ENCODE measurements around the gene IFT25. TPM values are rescaled to one million over a fixed set of nuclear protein-coding genes. Genes with fewer than 3 reads are reported as not detected.
"Not testable (repeated sequence)": the region's sequence is repeated elsewhere in the genome, so short reads cannot be mapped to it uniquely, and the experiment has no call there.

Gene IFT25
- total RNA-seq, 4 donors from 2014 or later = 9.9 to 19.2 (median 12.4) TPM

- no peak for TF ChIP-seq CTCF (IDR thresholded peaks at IDR 0.05)
- no peak for TF ChIP-seq POLR2A (IDR thresholded peaks at IDR 0.05)
- intact Hi-C loops (cut with DNase I; ENCODE audit: low total_unique reads) = no loop called here
- no peak for DNase-seq (ENCODE audit: low spot score in 2 of 2)
- no peak overlapping the region for H3K4me3 ChIP-seq (ENCODE audit: low read depth, poor library complexity, severe bottlenecking)
- WGBS, 2 donors = 87 to 96% methylated on average over 2 of the region's 2 CpGs
Measured at GRCh38 chr1:53971718-53972117, 26.2 kb upstream of the IFT25 start.

- DNase-seq (ENCODE audit: low spot score in 2 of 2); intact Hi-C loops (cut with DNase I; ENCODE audit: low total_unique reads); H3K4me3 ChIP-seq (ENCODE audit: low read depth, poor library complexity, severe bottlenecking): not testable (repeated sequence)
- 98 to 100% methylated on average over 2 of the region's 2 CpGs for WGBS, 2 donors
Measured at GRCh38 chr1:53969323-53969722, 23.8 kb upstream of the IFT25 start.

- DNase-seq (ENCODE audit: low spot score in 2 of 2) = no peak
- intact Hi-C loops (cut with DNase I; ENCODE audit: low total_unique reads) = no loop called here
- TF ChIP-seq CTCF (IDR thresholded peaks at IDR 0.05) = no peak
- no peak for TF ChIP-seq POLR2A (IDR thresholded peaks at IDR 0.05)
- no peak overlapping the region for H3K4me3 ChIP-seq (ENCODE audit: low read depth, poor library complexity, severe bottlenecking)
- WGBS, 2 donors = 79 to 88% methylated on average over 2 of the region's 2 CpGs
Measured at GRCh38 chr1:53968125-53968513, 22.6 kb upstream of the IFT25 start.

GRCh38 chr1:53967409-53968124, 22.1 kb upstream of the IFT25 start:
- TF ChIP-seq POLR2A (IDR thresholded peaks at IDR 0.05) = no peak
- no peak for TF ChIP-seq CTCF (IDR thresholded peaks at IDR 0.05)
- no peak overlapping the region for H3K4me3 ChIP-seq (ENCODE audit: low read depth, poor library complexity, severe bottlenecking)
- no peak for DNase-seq (ENCODE audit: low spot score in 2 of 2)
- 90 to 92% methylated on average over 7 of the region's 7 CpGs for WGBS, 2 donors
- intact Hi-C loops (cut with DNase I; ENCODE audit: low total_unique reads) = no loop called here

GRCh38 chr1:53966794-53967193, 21.3 kb upstream of the IFT25 start:
- no peak for DNase-seq (ENCODE audit: low spot score in 2 of 2)
- no peak overlapping the region for H3K4me3 ChIP-seq (ENCODE audit: low read depth, poor library complexity, severe bottlenecking)
- WGBS, 2 donors = 87 to 91% methylated on average over 3 of the region's 3 CpGs
- no peak for TF ChIP-seq CTCF (IDR thresholded peaks at IDR 0.05)
- TF ChIP-seq POLR2A (IDR thresholded peaks at IDR 0.05) = no peak
- intact Hi-C loops (cut with DNase I; ENCODE audit: low total_unique reads) = no loop called here

- H3K4me3 ChIP-seq (ENCODE audit: low read depth, poor library complexity, severe bottlenecking) = no peak overlapping the region
- TF ChIP-seq POLR2A (IDR thresholded peaks at IDR 0.05) (no peak), CTCF (IDR thresholded peaks at IDR 0.05) (no peak)
- intact Hi-C loops (cut with DNase I; ENCODE audit: low total_unique reads) = loop anchor here (5.0 kb wide), 1 partner anchor 87 kb away; no protein-coding TSS in a partner anchor
- no peak for DNase-seq (ENCODE audit: low spot score in 2 of 2)
- 77 to 81% methylated on average over 5 of the region's 5 CpGs for WGBS, 2 donors
Measured at GRCh38 chr1:53964109-53964508, 18.6 kb upstream of the IFT25 start.
